IPS-NIHi11 (cell line): ENCODE data around the gene COL23A1.

Source experiments
- DNase-seq: peaks from one replicate; pipeline ENCODE4 v3.0.0; 2012; ENCODE audit warnings: mixed read lengths, low spot score

COL23A1 gene

DNA sequence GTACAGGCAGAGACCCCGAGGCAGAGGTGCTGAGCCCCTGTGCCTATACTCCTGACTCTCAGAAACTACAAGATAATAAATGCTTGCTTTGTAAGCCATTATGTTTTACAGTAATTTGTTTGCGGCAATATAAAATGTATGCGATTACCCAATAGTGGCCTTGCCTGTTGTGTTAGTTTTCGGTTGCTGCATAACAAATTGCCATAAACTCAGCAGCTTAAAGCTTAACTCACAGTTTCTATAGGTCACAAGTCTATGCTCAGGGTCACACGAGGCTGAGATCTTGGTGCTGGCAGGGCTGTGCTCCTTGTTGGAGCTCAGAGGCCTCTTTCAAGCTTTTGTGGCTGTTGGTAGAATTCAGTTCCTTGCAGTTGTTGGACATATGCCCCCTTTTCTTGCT is 114.8 kb downstream of the COL23A1 start:
- DNase-seq: no peak

DNA sequence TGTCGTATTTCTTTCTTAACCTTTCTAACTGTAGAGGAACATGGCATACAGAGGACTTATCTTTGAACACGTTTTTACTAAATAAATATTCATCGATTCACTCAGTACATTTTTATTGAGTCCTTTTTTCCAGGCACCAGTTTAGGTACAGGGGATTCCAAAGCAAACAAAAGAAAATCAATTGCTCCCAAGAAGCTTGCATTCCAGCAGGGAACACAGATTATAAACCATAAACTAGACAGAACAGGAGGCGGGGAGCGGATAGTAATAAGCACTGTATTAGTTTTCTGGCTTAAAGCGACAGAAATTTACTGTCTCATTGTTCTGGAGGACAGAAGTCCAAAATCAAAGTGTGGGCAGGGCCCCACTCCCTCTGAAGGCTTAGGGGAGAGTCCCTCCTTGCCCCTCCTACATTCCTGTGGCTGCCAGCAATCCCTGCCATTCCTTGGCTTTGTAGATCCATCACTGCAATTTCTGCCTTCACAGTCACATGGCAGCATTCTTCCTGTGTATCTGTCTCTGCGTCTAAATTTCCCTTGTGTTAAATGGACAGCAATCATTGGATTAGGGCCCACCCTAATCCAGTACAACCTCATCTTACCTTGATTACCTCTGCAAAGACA is 115.5 kb downstream of the COL23A1 start:
- DNase-seq: no peak

DNA sequence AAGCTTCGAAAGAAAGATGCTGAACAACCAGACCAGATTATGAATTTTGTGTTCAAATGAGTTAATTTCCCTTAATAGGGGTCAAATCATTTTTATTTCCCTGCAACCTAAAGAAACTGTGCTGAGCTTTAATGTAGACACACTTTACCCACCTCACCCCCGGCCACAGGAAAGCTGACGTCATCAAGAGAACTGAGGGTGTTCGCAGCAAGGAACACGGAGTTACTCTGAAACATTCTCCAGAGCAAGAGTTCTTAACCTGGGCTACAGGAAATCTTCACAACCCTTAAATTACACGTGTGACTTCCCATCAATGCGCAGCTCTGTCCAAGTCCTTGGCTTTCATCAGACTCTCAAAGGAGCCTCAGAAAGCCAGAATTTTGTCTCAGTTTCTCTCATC is 116.3 kb downstream of the COL23A1 start:
- DNase-seq: no peak

DNA sequence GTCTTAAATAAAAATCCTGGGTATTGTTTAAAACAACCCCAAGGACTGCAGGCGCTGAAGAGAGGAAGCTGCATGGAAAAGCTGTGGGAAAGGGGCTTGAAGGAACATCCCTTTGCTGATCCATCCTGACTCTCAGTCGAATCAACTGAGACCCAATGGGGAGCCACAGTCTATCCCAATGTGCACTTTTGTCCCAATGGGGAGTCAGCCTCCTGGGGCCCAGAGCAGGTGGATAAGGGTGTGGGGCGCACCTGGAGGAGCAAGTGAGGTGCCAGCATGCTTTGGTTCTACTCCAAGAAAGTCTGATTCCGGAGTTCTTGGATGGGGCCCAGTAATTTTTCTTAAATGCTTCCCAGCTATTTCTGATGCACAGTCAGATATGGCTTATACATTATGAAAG is 118.1 kb downstream of the COL23A1 start:
- no peak for DNase-seq

DNA sequence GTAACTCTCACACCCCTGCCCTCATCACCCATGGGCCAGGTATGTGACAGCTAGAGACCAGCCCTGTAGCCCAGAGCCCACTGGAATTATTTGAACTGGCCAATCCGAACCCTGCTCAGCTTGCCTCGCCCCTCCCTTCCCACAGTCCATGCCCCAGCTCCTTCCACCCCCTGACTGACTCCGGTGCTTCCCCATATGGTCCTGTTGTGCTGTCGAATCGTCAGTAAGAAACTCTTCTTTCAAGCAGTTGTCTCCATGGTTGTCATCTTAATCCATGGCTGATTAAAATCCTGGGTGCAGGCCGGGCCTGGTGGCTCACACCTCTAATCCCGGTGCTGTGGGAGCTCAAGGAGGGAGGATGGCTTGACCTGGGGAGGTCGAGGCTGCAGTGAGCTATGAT is 118.5 kb downstream of the COL23A1 start:
- no peak for DNase-seq

DNA sequence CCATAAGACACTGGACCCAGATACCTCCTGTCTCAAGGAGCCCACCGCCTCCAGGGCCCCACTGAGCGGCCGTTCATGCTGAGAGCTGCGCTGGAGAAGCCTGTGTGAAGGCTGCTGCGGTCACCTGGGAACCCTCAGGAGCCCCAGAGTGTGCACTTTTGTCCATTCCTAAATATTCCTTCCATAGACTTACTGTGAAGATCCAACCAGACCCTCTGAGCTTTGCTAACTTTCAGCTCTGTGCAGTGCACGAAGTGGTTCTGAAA is 119.5 kb downstream of the COL23A1 start:
- DNase-seq: no peak

DNA sequence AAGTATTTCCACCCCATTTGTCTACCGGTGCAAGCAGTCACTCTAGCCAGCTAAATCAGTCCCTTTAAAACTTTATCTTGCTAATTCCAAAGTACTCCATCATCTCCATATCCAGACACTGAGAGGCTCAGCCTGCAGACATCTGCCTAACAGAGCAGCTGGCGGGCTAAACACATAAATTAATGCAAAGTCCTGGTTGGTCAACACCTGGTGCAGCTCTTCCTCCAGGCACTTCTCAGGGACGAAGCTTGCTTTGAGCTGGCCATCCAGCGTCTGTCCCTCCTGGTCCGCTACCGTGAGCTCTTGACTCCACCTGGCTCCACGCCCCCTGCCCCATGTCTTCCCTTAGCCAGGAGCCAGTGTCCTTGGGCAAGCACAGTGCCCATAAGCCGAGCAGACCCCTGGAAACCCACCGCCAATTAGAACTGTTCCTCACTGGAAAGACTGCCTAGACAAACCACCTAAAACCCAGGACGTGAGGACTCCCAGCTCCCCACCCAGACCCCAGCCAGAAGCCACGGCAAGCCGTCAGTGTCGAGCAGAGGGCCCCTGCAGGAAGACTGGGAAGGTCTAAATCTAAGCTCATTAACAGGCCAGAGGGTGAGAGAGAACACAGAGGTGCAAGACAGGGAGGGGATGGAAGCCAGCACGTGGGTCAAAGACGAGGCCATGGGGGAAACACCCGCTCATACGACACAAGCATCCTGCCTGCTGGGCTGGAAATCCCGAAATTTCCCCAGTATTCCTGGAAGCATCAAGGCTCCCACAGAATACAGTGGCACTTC is 120.0 kb downstream of the COL23A1 start:
- DNase-seq: no peak

DNA sequence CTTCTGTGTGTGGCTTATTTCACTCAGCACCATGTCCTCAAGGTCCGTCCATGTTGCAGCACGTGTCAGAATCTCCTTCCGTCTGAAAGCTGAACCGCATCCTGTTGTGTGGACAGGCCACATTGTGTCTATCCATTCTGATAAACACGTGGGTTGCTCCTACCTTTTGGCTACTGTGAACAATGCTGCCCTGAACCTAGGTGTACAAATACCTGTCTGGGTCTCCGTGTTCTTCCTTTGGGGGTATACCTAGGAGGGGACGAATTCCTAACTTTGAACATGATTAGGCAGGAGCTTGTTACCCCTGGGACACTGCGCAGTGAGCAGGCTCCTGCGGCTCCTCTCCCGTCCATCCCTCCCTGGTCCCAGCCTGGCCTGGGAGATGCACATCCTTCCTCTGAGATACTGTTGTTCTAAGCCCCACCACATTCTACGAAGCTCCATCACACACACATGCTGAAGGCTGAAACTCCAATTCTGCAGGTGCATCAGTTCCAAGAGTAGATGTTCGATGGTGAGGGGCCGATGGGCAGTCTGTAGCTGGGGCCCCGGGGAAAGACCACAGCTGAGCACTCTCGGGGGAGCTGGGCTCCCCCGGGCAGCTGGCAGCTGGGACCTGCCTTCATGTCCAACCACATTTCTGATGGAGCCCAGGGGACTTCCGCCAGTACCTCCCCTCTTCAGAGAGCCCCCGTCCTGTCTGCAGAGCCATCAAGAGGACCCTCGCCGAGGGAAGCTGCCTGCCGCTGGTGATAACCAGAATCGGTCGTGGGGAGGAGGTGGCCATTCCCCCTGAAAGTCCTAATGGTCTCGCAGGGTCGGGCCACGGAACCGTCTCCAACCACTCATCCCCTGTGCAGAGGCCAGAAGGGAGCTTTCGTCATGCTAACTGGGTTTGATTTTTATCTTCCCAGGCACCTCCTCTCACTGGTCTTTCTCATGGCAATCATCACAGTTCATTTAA is 120.9 kb downstream of the COL23A1 start:
- DNase-seq: no peak

DNA sequence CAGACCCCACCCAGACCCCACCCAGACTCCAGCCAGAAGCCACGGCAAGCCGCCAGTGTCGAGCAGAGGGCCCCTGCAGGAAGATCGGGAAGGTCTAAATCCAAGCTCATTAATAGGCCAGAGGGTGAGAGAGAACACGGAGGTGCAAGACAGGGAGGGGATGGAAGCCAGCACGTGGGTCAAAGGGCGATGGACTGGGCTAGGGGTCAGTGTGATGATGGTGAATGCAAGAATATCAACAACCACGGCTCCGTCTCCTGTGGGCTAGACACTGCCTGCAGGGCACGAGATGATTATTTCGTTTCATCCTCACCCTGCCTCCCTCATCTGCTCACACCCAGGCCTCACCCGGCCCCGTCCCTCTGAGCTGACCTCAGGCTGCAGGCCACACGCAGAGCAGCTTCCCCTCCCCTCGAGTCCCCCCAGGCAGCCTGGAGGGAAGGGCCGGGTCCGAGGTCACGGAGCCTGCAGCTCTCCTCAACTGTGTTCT is 122.0 kb downstream of the COL23A1 start:
- DNase-seq: no peak

DNA sequence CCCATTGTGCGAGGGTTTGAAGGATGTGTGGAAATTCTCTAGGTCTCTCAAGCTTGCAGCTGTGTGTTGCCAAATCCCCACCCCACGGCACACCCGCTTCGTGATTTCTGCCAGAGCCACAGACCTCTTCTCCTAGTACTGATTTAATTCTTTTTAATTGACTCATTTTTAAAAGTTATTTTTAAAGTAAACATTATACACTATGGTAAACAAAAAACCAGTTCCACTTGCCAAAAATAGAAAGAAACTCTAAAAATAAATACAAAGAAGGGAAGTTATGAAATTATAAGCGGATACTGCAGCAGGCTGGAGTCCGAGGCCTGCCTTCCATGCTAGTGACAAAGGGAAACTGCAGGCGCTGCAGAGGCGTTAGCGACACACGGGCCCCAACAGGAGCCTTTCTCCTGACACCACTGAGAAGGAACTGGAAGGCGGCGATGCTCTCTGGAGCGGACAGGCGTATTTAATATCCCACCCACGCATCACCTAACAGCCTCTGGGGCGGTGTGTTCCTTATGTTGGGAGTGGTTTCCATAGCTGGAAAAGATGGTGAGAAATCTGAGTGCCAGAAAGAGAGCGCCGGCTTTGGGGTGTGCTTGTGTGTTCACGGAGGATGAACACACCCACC is 122.5 kb downstream of the COL23A1 start:
- no peak for DNase-seq

DNA sequence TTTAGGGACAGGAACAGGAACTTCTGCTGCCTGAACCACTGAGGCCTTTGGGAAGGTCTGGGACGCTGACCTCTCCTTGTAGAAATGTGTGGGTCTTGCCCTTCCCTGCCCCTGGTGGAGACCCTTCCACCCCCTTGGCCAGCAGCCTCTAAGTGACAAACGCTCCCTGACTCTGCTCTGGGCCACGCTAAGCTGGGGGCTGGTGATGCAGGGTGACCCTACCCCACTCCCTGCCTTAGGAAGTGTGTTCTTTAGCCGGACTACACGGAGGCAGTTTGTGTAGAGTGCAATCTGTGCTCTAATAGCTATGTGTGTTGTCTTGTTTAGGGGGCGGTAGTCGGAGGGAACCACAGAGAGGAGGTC is 123.0 kb downstream of the COL23A1 start:
- no peak for DNase-seq

DNA sequence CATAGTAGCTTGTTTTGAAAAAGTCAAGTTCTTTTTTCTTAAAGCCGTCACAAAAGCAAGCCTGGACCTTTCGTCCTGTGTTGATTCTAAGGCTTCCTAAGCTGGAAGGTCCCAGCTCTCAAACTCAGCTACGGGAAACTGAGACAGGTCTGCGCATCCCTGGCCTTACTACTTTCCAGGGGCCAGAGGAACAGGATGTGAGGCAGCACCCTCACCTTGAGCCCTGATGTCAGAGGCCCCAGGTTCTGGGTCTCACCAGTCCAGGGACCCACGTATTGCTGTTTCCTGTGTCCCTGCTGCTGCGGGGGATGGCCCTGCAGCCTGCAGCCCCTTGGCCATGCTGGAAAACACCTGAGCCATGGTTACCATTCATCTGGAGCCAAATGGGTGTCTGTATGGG is 123.9 kb downstream of the COL23A1 start:
- no peak for DNase-seq

DNA sequence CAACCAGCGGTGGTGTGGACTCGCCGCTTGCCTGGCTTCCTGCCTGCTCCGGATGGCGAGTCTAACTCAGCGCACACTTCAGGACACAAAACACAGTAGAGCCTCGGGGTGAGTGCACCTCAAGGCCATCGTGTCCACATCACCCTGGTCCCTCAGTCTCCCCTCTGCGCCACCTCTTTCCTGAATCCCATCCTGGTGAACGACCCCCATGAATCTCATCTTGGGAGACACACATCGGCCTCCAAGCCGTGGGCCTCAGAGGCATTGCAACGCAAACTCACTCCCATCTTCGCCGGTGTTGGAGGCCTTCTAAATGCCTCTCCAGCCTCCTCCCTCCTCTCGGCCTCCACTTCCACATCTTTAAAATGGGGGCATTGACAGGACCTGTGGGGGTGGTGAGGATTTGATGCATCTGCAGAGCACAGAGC is 124.3 kb downstream of the COL23A1 start:
- DNase-seq: no peak

DNA sequence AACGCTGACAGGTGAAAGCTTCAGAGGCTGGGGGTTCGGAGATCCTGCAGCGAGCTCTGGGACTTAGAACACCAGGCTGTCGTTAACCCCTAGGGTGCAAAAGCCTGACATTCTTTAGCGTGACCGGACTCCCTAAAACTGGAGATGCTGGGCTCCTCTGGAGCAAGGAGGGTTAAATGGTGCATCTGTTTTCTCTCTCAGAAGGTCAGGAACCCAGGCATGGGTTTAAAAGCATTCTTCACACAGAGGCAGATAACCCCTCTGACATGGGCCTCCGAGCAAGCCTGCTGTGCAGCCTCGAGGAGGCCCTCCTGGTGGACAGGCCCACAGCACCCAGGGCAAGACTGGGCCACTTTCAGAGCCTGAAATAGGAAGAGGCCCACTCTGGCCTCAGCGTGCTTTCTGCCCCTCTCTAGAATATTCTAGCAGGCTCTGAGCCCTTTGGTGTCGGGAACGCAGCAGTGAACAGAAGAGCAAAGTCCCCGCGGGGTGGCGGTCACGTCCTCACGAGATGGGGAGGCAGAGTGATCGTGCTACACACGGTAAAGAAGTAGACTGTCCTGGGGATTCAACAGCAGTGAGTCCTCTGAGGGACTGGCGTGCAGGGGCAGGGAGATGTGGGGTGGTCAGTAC is 124.8 kb downstream of the COL23A1 start:
- DNase-seq: no peak

DNA sequence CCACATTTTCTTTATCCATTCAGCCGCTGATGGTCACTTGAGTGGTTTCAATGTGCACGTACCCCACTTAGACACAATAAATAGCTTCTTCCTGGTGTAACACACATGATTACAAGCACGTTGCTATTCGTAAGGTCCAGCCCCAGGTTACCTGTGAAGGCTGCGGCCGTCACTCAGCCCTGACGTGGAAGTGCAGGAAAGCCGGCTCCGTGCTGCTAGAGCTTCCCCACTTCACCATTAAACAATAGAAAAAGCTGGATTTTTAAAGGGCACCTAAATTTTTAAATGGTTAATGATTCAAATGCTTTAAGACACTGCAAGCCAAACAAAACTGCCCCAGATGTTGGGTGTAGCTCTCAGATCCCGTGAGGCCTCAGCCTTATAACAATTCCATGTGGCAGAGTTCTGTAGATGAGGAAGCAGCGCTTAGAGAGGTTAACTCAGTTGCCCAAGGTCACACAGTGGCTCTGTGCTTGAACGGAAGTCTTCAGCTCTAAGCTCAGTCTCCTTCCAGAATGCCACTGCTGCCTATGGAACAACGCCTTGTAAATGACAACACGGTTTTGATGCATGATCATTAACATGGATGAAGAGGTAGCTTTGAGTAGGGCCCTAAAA is 125.7 kb downstream of the COL23A1 start:
- no peak for DNase-seq

DNA sequence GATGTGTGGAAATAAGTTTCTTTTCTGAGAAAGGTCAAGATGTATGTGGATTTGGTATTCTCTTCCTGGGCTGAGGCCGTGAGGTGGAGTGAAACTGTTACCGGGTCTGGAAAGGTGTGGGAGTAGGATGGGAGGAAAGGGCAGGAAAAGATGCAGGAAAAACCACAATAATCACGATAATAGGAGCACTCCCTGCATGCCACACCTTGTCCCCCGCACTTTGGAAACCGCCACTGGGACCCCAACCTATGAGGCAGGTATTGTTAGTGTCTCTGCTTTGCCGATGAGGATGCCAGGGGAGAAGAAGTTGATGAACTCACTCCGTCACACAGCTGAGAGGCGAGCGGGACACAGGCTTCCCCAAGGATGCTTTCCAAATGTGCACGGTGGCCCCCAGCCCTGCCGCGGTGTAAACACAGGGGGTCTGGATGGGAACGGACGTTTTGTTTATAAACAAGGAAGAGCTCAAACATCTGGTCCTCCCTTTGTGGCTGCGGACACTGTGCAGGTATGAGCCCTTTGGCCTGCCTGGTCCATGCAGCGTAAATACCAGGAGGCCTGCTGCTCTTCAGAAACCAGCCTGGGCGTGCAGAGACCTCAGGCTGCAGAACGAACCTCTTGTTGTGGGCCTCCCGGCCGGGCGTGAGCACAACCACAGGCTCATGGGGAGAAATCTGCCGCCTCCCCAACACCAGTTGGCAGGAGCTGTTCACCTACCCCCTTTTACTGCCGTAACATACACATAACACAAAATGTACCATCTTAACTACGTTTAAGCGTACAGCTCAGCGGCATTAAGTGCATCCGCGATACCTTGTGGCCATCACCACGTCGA is 126.7 kb downstream of the COL23A1 start:
- DNase-seq: no peak

DNA sequence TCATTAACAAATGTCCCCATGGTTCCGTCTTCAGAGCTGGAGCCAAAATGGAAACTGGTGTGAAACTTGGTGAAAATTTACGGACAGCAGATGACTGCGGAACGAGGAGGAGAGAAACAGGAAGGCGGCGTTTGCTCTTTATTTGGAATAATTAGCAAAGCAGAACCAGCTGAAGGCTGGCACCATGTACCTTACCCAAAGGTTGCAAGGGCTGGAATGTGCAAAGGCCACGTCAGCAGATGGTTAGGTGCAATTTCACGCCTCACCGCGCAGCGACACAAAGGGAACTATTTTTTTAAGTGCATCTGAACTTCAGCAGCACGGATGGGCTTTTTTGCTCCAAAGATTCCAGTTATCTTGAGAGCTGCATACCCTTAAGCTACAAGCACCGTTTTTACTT is 127.4 kb downstream of the COL23A1 start:
- no peak for DNase-seq

DNA sequence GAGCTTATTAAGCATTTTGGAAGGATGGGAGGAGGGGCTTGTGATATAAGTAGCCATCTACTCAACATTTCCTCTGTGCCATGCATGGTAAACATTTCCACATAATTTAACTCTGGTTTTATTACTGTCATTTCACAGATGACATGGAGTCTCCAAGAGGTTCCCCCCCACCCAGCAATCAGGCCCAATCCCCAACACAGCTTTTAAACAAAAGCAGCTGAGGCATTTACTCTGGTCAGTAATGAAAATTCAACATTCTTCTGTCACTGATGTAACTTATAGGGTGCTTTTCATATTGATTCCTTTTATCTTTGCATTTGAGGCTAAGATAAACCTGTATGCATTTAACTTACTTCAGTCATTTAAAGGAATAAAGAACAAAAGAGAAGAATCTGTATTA is 128.1 kb downstream of the COL23A1 start:
- no peak for DNase-seq

DNA sequence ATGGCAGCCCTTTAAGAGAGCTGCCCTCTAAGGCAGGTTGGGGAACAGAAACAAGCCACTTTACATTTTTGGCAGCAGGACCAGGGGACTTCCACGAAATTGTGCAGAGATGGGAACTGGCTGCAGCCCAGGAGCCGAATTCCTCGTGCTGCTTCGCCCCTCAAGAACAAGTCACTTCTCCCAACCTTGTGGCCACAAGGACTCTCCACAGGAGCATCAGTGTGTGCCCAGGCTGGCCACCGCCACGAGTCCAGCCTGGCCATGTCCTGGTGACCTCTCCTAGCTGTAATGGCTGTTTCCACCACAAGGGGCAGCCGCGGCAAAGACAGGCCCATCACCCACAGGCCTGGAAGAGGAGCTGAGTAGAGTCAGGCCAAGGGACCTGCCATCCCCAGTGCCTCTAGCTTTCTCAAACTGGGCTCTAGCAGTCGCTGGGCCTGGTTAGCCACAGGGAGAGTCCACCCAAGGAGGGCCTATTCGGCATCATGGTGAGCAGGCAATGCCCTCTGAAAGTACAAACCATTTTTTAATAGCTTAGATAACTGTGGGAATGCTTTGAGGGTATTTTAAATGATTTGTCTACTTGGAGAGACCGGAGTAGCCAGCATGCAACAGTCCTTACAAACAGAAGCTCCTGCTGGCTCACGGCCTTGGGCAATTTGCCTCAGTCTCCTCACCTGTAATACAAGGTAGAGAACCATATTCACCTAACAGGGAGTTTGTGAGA is 129.0 kb downstream of the COL23A1 start:
- peak; percentile 95 for DNase-seq

DNA sequence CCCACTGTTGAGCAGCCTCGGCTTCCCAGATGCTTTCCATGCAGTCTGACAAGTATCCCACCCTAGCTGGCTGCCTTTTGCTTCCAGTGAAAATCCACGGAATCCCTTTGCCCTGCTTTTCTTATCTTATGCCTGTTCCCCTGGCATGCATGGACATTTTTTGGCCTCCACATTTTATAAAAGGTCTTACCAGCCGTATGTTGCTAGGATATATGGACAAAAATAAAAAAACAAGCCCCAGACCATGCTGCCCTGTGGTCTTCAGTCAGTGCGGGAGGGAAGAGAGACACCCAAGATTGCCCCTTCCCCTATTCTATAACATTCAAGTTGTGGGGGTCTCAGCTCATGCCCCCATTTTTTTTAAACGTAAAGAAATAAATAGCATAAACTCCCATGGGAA is 129.6 kb downstream of the COL23A1 start:
- no peak for DNase-seq
